Activated CD8-positive, alpha-beta memory T cell treated with anti-CD3 and anti-CD28 coated beads, Interleukin-2, amount 50 U/mL, for 48 hours (primary cell): ENCODE results near the gene IER3.
A peak's percentile ranks its signal among the peaks of the same experiment; 100 is the strongest.
"Not testable (repeated sequence)": the region's sequence is repeated elsewhere in the genome, so short reads cannot be mapped to it uniquely, and the experiment has no call there.

Experiments used
- DNase-seq: peaks from one replicate; pipeline ENCODE4 v3.0.0-alpha.2; 2020

IER3 gene

DNA sequence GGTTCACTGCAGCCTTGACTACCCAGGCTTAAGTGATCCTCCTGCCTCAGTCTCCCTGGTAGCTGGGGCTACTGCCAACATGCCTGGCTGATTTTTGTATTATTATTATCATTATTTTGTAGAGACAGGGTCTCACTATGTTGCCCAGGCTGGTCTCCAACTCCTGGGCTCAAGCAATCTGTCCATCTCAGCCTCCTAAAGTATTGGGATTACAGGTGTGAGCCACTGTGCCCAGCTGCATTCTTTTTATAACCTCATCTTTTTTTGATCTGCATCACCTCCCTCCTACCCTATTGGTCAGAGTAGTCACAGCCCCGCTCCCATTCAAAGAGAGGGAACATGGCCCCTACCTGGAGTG lies 23.6 kb upstream of the IER3 start:
- DNase-seq, result no peak

DNA sequence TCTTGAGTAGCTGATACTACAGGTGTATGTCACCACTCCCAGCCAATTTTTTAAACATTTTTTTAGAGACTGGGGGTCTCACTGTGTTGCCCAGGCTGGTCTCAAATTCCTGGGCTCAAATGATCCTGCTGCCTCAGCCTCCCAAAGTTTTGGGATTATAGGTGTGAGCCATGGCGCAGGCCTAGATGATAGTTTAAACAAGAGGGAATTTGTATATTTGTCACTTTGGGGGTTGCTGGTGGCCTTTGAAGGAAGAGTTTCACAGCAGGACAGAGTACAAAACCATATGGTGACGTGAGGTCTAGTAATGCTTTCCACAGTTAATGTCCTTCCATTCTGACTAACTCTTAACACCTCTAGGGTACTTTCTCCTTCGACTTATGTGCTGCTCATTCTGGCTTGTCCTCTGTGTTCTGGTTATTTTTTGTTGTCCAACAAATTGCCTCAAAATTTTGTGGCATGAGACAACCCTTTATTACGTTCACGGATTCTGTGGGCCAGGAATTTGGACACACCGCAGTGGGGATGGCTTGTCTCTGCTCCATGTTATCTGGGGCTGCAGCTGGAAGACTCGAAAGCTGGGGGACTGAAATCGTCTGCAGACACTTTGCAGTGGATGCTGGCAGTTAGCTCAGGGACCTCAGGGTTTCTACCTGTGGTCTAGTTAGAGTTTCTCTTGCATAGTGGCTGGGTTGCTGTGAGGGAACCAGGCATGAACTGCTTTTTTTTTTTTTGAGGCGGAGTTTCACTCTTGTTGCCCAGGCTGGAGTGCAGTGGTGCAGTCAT lies 23.0 kb upstream of the IER3 start:
- peak; percentile 68 for DNase-seq

DNA sequence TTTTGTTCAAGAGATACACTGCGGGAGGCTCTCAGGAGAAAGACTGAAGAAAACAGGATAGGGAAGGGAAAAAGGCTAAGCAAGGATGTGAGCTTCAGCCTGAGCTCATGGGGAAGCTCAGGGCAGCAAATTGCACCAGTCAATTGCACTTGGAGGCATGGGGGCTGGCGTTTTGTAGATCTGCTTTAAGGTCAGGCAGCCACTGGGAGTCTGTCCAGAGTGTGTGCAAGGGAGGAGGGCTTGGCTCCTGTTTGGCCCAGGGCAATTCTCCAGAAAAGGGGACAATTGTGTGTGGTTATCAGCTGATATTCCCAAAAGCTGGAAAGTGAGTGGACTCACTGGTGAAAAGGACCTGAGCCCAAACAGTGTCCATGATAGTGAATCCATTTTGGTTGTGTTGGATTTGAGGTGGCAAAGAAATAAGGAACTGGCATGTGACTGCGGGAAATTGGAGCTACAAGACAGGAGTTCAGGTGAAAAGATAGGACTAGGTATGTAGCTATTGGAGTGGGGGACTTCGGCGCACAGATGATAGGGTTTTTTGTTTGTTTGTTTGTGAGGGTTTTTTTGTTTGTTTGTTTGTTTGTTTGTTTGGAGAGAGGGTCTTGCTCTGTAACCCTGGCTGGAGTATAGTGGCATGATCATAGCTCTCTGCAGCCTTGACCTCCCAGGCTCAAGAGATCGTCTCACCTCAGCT lies 22.3 kb upstream of the IER3 start:
- no peak for DNase-seq

DNA sequence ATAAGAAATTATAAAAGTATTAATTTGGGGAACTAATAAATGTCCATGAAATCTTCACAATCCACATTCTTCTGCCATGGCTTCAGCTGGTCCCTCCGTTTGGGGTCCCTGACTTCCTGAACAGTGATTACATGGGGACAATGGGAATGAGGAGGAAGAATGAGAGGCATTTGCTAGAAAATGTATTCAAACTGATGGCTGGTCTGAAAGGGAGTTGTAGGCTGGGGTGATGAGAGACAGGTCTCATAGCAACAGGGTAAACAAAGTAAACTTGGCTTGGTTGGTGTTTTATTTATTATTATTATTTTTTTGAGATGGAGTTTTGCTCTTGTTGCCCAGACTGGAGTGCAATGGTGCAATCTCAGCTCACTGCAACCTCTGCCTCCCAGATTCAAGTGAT lies 21.1 kb upstream of the IER3 start:
- not testable (repeated sequence) for DNase-seq

DNA sequence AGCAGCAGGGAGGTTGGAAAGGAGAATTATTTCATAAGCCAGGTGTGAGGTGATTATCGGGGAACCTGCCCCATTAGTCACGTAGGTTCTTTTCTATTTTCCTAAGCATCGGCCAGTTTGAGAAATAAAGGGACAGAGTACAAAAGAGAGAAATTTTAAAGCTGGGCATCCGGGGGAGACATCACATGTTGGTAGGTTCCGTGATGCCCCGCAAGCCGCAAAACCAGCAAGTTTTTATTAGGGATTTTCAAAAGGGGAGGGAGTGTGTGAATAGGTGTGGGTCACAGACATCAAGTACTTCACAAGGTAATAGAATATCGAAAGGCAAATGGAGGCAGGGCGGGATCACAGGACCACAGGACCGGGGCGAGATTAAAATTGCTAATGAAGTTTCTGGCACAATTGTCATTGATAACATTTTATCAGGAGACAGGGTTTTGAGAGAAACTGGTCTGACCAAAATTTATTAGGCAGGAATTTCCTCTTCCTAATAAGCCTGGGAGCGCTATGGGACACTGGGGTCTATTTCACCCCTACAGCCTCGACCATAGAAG lies 20.2 kb upstream of the IER3 start:
- not testable (repeated sequence) for DNase-seq

DNA sequence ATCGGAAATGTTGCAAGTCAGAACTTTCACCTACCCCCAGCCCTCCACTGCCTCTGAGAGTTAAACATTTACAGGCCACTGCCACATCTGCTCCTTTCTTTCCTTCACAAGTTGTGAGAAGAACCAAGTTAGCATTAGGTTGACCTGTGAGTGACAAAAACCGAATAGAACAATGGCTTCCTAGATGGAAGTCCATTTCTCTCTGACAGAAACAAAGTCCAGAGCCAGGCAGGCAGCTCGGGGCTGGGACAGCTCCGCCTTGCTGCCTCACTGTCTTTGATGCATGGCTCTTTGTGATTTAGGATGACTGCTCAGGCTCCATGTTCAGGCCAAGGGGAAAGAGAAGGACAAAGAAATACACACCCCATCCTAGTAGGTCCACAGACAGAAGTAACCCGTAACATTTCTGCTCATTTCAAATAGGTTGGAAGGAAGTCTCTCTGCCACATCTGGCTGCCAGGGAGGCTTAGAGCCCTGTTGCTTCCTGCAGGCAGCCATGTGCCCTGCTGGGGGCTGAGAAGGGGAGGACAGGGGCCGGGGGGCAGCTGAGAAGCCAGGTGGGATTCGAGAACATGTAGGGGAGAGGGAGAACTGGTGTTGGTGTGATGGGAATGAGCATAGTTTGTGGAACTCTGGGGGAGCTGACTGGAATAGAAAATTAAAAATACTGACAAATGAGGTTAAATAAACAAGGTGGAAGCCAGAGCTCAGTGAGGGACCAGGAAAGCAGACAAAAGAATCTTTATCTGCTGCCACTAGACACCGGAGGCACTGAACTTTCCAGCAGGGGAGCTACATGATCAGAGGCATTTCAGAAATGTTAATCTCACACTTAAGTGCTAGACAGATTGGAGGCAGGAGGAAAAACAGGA lies 19.5 kb upstream of the IER3 start:
- no peak for DNase-seq

DNA sequence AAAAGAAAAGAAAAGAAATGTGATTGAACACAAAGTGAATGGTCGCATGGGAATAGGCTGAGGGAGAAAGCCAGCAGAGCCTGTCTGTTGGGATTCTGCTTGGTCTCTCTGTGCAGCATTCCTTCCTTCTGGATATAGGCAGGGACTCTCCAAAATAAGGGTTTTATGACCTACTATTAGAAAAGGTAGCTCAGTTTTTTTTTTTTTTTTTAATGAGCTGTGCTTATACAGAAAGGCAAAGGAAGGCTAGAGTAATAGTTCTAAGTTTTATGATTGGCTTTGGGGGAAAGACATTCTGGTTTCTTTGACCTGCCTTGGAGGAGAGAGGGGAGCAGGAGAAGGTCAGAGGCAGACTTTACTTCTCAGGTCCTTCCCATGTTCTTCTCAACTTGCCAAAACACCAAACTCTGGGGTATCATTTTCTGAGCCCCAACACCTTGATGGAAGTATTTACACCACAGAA lies 18.8 kb upstream of the IER3 start:
- DNase-seq, result no peak

DNA sequence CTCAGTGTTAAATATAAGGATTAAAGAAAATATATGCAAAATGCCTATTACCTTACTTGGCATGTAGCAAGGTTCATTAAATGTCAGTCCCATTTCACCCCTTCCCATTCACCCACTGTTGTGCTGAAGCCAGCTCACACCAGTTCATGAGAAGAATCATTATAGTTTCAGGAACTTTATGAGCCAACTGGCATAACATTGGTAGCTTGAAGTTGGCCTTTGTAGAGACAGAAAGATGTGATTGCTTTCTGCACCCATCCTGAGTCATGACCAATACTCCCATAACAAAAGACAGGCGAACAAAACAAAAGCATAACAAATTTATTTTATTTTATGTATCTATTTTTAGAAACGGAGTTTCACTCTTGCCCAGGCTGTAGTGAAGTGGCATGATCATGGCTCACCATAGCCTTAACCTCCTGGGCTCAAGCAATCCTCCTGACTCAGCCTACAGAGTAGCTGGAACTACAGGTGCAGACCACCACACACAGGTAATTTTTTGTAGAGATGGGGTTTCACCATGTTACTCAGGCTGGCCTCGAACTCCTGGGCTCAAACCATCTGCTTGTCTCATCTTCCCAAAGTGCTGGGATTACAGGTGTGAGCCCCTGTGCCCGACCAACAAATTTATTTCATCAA lies 17.6 kb upstream of the IER3 start:
- DNase-seq, result no peak

DNA sequence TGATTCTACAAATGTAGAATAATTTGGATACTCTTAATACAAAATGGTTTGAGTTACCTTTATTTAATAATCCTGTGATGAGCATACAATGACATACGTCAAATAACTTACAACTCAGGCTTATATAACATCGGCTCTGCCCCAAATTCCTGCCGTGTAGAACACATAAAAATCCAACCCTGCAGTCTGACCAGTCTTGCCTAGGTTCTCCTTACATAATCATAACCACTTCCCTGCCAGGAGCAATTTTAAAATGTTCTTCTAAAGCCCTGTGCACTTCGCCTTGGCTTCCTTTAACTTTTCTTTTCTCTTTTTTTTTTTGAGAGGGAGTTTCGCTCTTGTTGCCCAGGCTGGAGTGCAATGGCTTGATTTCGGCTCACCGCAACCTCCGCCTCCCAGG lies 16.2 kb upstream of the IER3 start:
- no peak for DNase-seq

DNA sequence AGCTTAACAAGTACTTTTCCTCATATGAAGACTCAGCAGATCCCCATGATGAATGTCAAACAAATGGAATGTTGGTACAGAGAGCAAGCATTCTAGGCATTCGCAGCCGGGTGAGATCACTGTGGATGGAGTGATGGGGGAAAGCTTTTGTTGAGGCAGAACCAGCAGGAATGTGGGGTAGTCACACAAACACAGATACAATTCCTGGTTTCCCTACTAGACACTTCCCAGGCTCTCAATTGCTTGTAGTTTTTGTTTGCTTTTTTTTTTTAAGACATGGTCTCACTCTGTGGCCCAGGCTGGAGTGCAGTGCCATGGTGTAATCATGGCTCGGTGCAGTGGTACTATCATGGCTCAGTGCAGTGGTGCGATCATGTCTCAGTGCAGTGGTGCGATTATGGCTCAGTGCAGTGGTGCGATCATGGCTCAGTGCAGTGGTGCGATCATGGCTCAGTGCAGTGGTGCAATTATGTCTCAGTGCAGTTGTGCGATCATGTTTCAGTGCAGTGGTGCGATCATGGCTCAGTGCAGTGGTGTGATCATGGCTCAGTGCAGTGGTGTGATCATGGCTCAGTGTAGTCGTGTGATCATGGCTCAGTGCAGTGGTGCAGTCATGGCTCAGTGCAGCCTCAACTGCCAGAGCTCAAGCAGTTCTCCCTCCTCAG lies 15.4 kb upstream of the IER3 start:
- DNase-seq, result no peak

DNA sequence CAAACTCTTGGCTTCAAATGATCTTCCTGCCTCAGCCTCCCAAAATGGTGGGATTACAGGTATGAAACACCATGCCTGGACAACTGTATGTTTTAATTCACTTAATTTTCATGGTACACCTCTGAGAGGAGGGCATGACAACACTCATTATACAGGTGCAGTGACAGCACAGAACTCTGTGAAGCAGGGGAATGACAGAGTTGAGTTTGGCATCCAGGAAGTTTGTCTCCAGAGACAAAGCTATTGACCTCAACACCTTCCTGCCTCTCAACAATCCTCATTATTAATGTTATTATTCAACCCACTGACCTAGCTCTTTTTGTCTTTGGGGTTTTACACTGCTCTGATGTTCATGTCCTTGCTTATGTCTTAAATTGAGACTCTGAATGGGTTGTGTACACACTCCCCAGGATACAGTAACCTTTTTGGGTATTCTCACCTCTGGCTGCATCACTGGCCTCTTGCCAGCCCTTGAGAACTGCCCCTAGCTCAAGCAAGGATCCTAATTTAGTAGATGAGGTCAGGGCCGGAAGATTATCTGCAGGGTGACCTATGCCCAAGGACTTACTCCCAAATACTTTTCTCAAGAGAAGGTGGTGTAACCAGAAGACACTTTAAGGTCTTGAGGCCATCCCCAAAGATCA lies 13.0 kb upstream of the IER3 start:
- DNase-seq, result no peak

DNA sequence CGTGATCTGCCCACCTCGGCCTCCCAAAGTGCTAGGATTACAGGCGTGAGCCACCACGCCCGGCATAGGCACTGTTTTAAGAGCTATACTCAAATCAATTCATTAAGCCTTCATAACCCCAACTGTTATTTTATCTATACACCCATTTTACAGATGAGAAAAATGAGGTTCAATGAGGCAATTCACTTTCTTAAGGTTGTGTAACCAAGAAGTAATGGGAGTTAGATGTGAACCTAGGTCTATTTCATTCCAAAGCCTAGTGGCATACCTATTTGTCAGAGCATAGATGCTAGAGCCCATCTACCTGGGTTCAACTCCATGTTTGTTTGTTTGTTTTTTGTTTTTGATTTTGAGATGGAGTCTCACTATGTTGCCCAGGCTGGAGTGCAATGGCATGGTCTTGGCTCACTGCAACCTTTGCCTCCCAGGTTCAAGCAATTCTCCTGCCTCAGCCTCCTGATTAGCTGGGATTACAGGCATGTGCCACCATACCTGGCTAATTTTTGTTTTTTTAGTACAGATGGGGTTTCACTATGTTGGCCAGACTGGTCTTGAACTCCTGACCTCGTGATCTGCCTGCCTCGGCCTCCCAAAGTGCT lies 12.2 kb upstream of the IER3 start:
- not testable (repeated sequence) for DNase-seq

DNA sequence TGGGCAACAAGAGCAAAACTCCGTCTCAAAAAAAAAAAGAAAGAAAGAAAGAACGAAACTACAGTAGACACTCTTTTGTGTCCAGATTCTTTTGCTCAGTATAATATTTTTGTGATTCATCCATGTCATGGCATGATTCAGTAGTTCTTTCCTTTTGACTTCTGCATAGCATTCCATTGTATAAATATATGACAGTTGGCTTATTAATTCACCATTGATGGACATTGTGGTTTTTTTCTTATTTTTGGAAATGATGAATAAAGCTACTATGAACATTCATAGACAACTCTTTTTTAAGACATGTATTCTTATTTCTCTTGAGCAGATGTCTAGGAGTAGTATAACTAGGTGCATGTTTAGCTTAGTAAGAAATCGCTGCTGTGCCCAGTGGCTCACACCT lies 10.3 kb upstream of the IER3 start:
- DNase-seq, result no peak

DNA sequence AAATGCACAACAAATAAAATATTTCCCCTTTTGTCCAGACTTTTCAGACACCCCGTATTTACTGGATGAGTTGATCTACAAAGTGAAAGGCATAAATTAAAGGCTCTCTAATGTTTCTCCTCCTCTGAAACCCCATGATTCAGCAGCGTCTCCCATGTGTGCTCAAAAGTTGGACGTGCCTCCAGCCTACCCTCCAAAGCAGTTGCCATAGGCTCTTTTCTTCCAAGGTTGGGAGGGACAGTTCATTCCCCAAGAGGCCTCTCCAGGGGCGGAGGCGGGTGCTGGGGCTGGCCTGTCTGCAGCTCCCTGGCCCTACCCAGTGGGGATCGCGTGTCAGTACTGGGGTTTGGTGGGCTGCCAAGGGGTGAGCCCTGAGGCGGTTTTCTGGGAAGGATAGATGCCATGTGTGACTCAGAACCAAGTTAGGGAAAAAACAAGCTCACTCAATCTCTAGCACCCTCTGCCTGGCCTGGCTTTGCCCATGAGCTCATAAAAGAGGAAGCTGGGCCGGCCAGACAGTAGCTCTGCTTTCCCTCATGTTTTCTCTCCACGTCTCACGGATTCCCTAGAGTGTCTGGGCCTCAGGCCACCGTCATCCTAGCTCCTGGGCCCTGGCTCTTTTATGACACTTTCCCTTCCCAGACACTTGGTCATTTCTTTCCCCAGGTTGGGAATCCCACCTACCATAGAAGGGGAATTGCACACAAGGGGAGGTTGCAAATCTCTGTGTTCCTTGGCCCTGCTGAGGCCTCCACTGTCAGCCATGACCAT lies 8.0 kb upstream of the IER3 start:
- no peak for DNase-seq

DNA sequence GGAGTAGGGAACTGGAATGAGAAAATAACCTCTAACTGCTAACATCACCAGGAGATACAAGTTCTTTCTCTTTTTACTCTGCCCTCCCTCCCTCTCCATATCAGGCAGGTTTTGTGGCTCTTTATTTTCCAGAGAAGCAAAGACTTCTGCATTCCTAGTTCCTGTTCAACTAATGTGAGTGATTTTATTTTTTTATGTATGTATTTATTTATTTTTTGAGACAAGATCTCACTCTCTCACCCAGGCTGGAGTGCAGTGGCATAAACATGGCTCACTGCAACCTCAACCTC lies 6.0 kb upstream of the IER3 start:
- no peak for DNase-seq

DNA sequence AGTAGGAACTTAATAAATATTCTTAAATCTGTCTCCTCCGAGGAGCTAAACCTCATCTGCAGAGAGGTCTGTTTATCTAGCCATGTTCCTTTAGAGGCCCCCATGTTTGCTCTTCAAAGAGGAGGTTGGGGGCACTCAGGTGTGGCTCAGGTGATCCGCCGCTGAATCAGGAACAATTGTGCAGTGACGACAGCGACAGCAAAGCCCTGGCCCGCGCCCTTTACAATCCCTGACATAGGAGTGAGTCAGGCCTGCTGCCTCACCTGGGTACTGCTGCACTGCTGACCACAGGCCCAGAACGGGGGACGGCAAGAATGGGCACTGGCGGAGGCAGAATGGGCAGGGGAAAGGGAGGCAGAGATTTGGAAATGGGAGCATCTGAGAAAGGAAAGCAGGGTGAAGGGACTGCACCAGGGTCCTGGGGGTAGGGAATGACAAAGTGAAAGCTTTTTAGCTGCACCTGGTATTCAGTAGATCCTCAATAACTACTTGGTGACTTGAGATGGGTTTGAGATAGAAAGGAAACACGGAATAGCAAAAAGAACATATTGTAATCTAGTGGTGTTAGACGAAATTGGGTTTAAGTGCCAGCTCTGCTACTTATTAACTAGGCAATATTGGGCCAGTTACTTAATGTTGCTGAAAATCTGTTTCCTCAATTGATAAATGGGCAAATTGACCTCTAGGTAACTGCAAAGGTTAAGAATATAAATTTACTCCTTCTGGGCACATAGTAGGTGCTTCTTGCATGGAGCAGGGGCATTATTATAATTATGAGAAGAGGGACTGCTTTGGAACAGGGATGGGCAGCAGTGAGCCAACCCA lies 5.4 kb upstream of the IER3 start:
- no peak for DNase-seq

DNA sequence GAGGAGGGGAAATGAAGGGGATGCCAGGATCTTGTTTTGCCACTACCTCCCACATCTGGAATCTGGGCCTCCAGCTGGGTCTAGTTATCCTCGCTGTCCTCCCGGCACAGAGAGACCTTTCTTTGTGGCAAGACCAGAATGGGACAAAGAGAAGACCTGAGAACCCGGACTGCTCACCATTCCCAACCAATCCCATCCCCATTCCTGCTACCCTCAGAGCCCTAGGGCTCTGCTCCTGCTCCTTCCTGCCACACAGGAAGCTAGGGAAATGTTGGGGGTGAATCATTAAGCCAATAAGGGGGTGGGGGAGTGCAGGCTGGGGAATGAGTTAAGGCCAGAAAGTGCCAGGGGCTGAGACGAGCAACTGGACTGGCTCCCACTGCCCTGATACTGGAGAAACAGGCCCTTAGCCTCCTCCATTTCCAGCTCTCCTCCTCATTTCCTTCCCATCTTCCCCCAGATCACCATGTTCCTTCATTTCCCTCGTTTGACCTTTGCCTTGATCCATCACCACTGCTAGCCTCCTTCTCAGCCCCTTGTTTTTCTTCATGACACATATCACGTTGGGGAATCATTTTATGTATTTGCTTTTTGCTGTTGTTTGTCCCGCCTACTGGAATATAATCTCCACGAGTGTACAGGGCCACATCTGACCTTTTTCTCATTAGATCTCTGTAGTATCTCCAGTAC lies 4.6 kb upstream of the IER3 start:
- no peak for DNase-seq

DNA sequence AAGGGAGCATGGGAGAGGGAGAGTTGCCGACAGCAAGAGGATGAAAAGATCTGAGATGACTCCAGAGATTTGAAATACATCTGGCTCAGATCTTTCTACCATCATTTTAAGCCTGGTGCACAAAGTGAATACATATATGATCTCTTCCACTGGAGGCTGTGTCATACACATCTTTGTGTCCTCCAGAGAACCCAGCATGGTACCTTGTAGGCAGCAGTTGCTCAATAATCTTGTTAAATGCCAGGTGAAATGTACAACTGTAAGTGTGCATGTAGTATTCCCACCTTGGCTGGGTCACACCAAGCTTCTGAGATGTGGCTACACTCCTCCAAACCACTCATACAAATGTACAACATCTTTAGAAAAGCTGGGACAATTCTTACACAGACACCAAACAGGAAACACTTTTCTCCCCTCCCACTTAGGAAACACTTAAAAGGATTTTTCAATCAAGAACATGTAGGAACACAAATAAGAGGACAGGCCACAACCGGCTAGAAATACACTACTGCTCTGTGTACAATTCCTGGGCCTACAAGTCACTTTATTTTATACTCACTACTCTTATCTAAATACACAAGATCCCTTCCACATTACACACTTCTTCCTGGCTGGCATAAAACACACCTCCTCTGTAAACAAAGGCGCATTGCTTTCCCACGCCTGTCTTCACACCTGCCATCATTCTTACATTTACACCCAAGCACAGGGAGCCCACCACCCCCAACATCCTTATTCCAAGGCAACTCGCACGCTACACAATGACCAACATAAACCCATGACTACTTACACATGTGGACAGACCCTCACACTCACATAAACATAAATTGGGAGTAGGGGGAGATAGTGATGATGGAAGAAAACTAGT lies 3.8 kb upstream of the IER3 start:
- no peak for DNase-seq
